HUES64 (cell line): ENCODE measurements around the gene CACNG7.

Experiments
- H3K27ac ChIP-seq: 2 replicates; pipeline ENCODE4 v1.7.0; 2013; ENCODE audit warnings: low read depth, low read length, inconsistent platforms
- H3K27me3 ChIP-seq: 2 replicates; pipeline ENCODE4 v1.6.1; 2013; ENCODE audit warnings: mild to moderate bottlenecking, low read length; ENCODE audit not compliant: insufficient read depth
- H3K36me3 ChIP-seq: 2 replicates; pipeline ENCODE4 v1.6.1; 2013; ENCODE audit warnings: mild to moderate bottlenecking, low read length; ENCODE audit not compliant: insufficient read depth
- H3K4me1 ChIP-seq: 2 replicates; pipeline ENCODE4 v1.6.1; 2013; ENCODE audit warnings: mild to moderate bottlenecking, low read length, moderate library complexity; ENCODE audit not compliant: insufficient read depth
- H3K4me3 ChIP-seq: 2 replicates; pipeline ENCODE4 v1.5.1; 2013; ENCODE audit warnings: mild to moderate bottlenecking, low read length, moderate library complexity
- H3K9ac ChIP-seq: 2 replicates; pipeline ENCODE4 v1.6.1; 2013; ENCODE audit warnings: mild to moderate bottlenecking, low read depth, low read length
- H3K9me3 ChIP-seq: 2 replicates; pipeline ENCODE4 v1.6.1; 2013; ENCODE audit warnings: low read depth, low read length; ENCODE audit not compliant: insufficient read depth
- WGBS: fragments of 150-250, 120-280 bp; methylation state at CpG from one replicate; pipeline ENCODE4 v1.1.7; 2013; ENCODE audit warnings: missing lambda C conversion rate; 5-methylcytosine and 5-hydroxymethylcytosine counted together

The CACNG7 gene

GRCh38 chr19:53896682-53897081 is 12.4 kb upstream of the CACNG7 start:
- H3K36me3 ChIP-seq: peaks cover 2% of the 10 kb centered on the region; the same call in 1 of the 2 replicates
- peaks cover 9% of the 10 kb centered on the region for H3K4me1 ChIP-seq
- WGBS: 74% methylated on average over 4 of the region's 4 CpGs
- H3K27ac ChIP-seq: no peak overlapping the region
- no peaks in the 10 kb centered on the region for H3K9me3 ChIP-seq
- H3K27me3 ChIP-seq: peaks cover 7% of the 10 kb centered on the region; the same call in 1 of the 2 replicates
- H3K9ac ChIP-seq: no peak overlapping the region
- H3K4me3 ChIP-seq: no peak overlapping the region

- H3K9me3 ChIP-seq: no peaks in the 10 kb centered on the region
- no peak overlapping the region for H3K27ac ChIP-seq
- peak overlapping the region; percentile 63; the same call in 1 of the 2 replicates for H3K4me3 ChIP-seq
- no peak overlapping the region for H3K9ac ChIP-seq
- peaks cover 7% of the 10 kb centered on the region; the same call in 1 of the 2 replicates for H3K27me3 ChIP-seq
- H3K4me1 ChIP-seq: peaks cover 9% of the 10 kb centered on the region
- peaks cover 2% of the 10 kb centered on the region; the same call in 1 of the 2 replicates for H3K36me3 ChIP-seq
- WGBS: 79% methylated on average over 4 of the region's 4 CpGs
Observed at GRCh38 chr19:53897459-53897858, 11.6 kb upstream of the CACNG7 start.

GRCh38 chr19:53898166-53898565 is 10.9 kb upstream of the CACNG7 start:
- WGBS: 7% methylated on average over 15 of the region's 16 CpGs
- Histone ChIP-seq H3K27me3 (peaks cover 7% of the 10 kb centered on the region; the same call in 1 of the 2 replicates), H3K27ac (0 out of 2 replicates have a peak overlapping the region, but pooled peaks have one; percentile 55), H3K9ac (no peak overlapping the region), H3K4me1 (peaks cover 9% of the 10 kb centered on the region), H3K4me3 (peak overlapping the region; percentile 63), H3K36me3 (peaks cover 2% of the 10 kb centered on the region; the same call in 1 of the 2 replicates), H3K9me3 (no peaks in the 10 kb centered on the region)

GRCh38 chr19:53898636-53899341 is 10.3 kb upstream of the CACNG7 start:
- Histone ChIP-seq H3K9ac (no peak overlapping the region), H3K36me3 (peaks cover 2% of the 10 kb centered on the region; the same call in 1 of the 2 replicates), H3K27me3 (peaks cover 7% of the 10 kb centered on the region; the same call in 1 of the 2 replicates), H3K4me1 (peaks cover 9% of the 10 kb centered on the region), H3K4me3 (peak overlapping the region; percentile 63), H3K9me3 (no peaks in the 10 kb centered on the region), H3K27ac (0 out of 2 replicates have a peak overlapping the region, but pooled peaks have one; percentile 55)
- WGBS: 2% methylated on average over 42 of the region's 42 CpGs

- Histone ChIP-seq H3K4me3 (no peak overlapping the region), H3K9me3 (no peaks in the 10 kb centered on the region), H3K27me3 (peaks cover 18% of the 10 kb centered on the region), H3K36me3 (peaks cover 2% of the 10 kb centered on the region; the same call in 1 of the 2 replicates), H3K9ac (no peak overlapping the region), H3K27ac (no peak overlapping the region), H3K4me1 (peaks cover 9% of the 10 kb centered on the region)
- WGBS: 91% methylated on average over 27 of the region's 27 CpGs
Observed at GRCh38 chr19:53900191-53900860, 8.8 kb upstream of the CACNG7 start.

GRCh38 chr19:53903055-53903680 is 5.9 kb upstream of the CACNG7 start:
- H3K4me1 ChIP-seq: 0 out of 2 replicates have a peak, but pooled peaks cover 2% of the 10 kb centered on the region
- 38% methylated on average over 4 of the region's 4 CpGs for WGBS
- H3K36me3 ChIP-seq: peaks cover 2% of the 10 kb centered on the region; the same call in 1 of the 2 replicates
- no peak overlapping the region for H3K27ac ChIP-seq
- no peak overlapping the region for H3K4me3 ChIP-seq
- peaks cover 34% of the 10 kb centered on the region for H3K27me3 ChIP-seq
- H3K9me3 ChIP-seq: no peaks in the 10 kb centered on the region
- no peak overlapping the region for H3K9ac ChIP-seq

- Histone ChIP-seq H3K27ac (no peak overlapping the region), H3K9me3 (no peaks in the 10 kb centered on the region), H3K36me3 (peaks cover 2% of the 10 kb centered on the region; the same call in 1 of the 2 replicates), H3K4me3 (no peak overlapping the region), H3K4me1 (peaks cover 3% of the 10 kb centered on the region; the same call in 1 of the 2 replicates), H3K9ac (no peak overlapping the region), H3K27me3 (peaks cover 49% of the 10 kb centered on the region)
- 32% methylated on average over 3 of the region's 3 CpGs for WGBS
Observed at GRCh38 chr19:53904909-53905308, 4.2 kb upstream of the CACNG7 start.

GRCh38 chr19:53905787-53906186 is 3.3 kb upstream of the CACNG7 start:
- Histone ChIP-seq H3K27ac (no peak overlapping the region), H3K9me3 (no peaks in the 10 kb centered on the region), H3K4me3 (no peak overlapping the region; the same call in 1 of the 2 replicates), H3K4me1 (peaks cover 3% of the 10 kb centered on the region; the same call in 1 of the 2 replicates), H3K9ac (no peak overlapping the region), H3K27me3 (peaks cover 57% of the 10 kb centered on the region), H3K36me3 (peaks cover 2% of the 10 kb centered on the region; the same call in 1 of the 2 replicates)
- WGBS: no CpG with 5 or more reads among the region's 1 CpG

GRCh38 chr19:53906211-53907192 is 2.6 kb upstream of the CACNG7 start:
- no peak overlapping the region for H3K27ac ChIP-seq
- peaks cover 64% of the 10 kb centered on the region for H3K27me3 ChIP-seq
- WGBS: 10% methylated on average over 48 of the region's 48 CpGs
- peak overlapping the region; percentile 62 for H3K4me3 ChIP-seq
- H3K9ac ChIP-seq: no peak overlapping the region
- H3K9me3 ChIP-seq: no peaks in the 10 kb centered on the region
- H3K36me3 ChIP-seq: no peaks in the 10 kb centered on the region
- peaks cover 3% of the 10 kb centered on the region; the same call in 1 of the 2 replicates for H3K4me1 ChIP-seq

GRCh38 chr19:53907193-53907581 is 1.9 kb upstream of the CACNG7 start:
- Histone ChIP-seq H3K36me3 (no peaks in the 10 kb centered on the region), H3K27me3 (peaks cover 68% of the 10 kb centered on the region), H3K4me1 (peaks cover 3% of the 10 kb centered on the region; the same call in 1 of the 2 replicates), H3K4me3 (peak overlapping the region; percentile 62; the same call in 1 of the 2 replicates), H3K9me3 (no peaks in the 10 kb centered on the region), H3K9ac (no peak overlapping the region), H3K27ac (no peak overlapping the region)
- WGBS: 22% methylated on average over 11 of the region's 14 CpGs
